ENCODE results near the gene DENND2A.
A peak's percentile ranks its signal among the peaks of the same experiment; 100 is the strongest.
"Not testable (repeated sequence)": the region's sequence is repeated elsewhere in the genome, so short reads cannot be mapped to it uniquely, and the experiment has no call there.

The DENND2A gene

DNA sequence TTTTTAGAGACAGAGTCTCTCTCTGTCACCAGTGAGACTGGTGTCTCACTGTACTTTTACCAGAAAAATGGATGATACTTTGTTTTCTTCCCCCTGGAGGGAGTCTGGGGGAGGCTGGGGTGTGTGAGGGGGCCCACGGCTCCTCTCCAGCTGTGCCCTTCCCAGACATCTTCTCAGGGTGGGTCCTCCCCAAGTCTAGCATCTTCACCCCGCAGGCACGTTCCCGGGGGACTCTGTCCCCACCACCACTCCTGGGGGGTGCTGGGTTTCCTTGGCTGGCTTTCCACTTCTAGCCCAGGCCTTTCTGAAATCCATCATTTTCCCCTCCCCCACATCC is 99.5 kb downstream of the DENND2A start:
- no peak for FAIRE-seq
- no peak for DNase-seq (ENCODE audit: insufficient read length, low spot score)
- TF ChIP-seq PAX5 (IDR thresholded peaks at IDR 0.05; ENCODE audit: insufficient read depth, low read length, severe bottlenecking) (no peak), TAF1 (IDR thresholded peaks at IDR 0.05; ENCODE audit: low read depth, low read length) (no peak)

GRCh38 chr7:140540136-140540777 is 100.4 kb downstream of the DENND2A start:
- FAIRE-seq: no peak
- no peak for TF ChIP-seq SPI1 (IDR thresholded peaks at IDR 0.05; ENCODE audit: low read depth, low read length)
- TF ChIP-seq TAF1 (IDR thresholded peaks at IDR 0.05; ENCODE audit: low read depth, low read length): no peak

GRCh38 chr7:140539461-140539860 is 101.2 kb downstream of the DENND2A start:
- no peak for TF ChIP-seq POLR2A (IDR thresholded peaks at IDR 0.05; ENCODE audit: low read depth, low read length)
- no peak for TF ChIP-seq POU2F2 (IDR thresholded peaks at IDR 0.05; ENCODE audit: low read depth, low read length)
- TF ChIP-seq POLR2AphosphoS5 (IDR thresholded peaks at IDR 0.05; ENCODE audit: low read depth, low read length): no peak
- no peak for TF ChIP-seq PAX5 (IDR thresholded peaks at IDR 0.05; ENCODE audit: insufficient read depth, low read length, severe bottlenecking)
- no peak for TF ChIP-seq TAF1 (IDR thresholded peaks at IDR 0.05; ENCODE audit: low read depth, low read length)
- no peak for TF ChIP-seq SPI1 (IDR thresholded peaks at IDR 0.05; ENCODE audit: low read depth, low read length)
- DNase-seq (ENCODE audit: insufficient read length, low spot score): no peak
- no peak for FAIRE-seq

More at GRCh38 chr7:140540136-140540777, 100.4 kb downstream of the DENND2A start:
- DNase-seq (ENCODE audit: insufficient read length, low spot score): no peak

DNA sequence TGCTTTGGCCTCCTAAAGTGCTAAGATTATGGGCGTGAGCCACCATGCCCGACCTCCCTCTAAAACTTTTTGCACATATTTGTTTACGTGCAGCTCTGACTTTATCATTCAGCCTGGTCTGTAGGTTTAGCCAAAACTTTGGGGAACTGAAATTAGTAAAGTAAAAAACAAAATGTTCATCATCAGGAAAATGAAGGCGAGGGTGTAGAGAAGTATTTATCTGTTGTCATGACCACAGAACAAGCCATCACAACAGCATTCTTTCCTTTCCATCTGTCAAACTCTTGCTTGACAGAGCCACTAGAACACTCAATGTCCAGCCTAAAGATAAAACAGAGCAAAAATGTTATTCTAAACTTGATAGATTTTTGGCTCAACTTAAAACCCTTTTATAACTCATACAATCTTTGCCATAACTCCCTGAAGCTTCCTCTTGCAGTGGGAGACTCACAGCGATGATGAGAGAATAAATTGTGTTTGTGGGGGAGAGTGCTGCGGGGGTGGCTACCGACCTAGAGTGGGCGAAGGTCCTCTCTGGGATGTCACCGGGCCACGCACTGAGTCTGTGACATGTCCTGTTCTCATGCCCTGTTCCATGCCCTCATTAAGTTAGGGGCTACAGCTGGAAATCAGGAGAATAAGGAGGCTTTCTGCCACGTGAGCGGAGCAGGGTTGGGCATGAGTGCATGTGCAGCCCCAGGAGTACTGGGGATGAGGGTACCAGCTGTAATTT is 102.7 kb downstream of the DENND2A start:
- FAIRE-seq (no peak), DNase-seq (ENCODE audit: insufficient read length, low spot score) (no peak)
- TF ChIP-seq SPI1 (IDR thresholded peaks at IDR 0.05; ENCODE audit: low read depth, low read length) (peak; percentile 67), PAX5 (IDR thresholded peaks at IDR 0.05; ENCODE audit: insufficient read depth, low read length, severe bottlenecking) (no peak), POLR2A (IDR thresholded peaks at IDR 0.05; ENCODE audit: low read depth, low read length) (no peak), TAF1 (IDR thresholded peaks at IDR 0.05; ENCODE audit: low read depth, low read length) (no peak)

- TF ChIP-seq PAX5 (IDR thresholded peaks at IDR 0.05; ENCODE audit: insufficient read depth, low read length, severe bottlenecking) (no peak), POLR2A (IDR thresholded peaks at IDR 0.05; ENCODE audit: low read depth, low read length) (no peak), SPI1 (IDR thresholded peaks at IDR 0.05; ENCODE audit: low read depth, low read length) (no peak), POLR2AphosphoS5 (IDR thresholded peaks at IDR 0.05; ENCODE audit: low read depth, low read length) (no peak), POU2F2 (IDR thresholded peaks at IDR 0.05; ENCODE audit: low read depth, low read length) (no peak), TAF1 (IDR thresholded peaks at IDR 0.05; ENCODE audit: low read depth, low read length) (no peak)
- no peak for DNase-seq (ENCODE audit: insufficient read length, low spot score)
- FAIRE-seq: no peak
Observed at GRCh38 chr7:140534743-140535142, 105.9 kb downstream of the DENND2A start.

DNA sequence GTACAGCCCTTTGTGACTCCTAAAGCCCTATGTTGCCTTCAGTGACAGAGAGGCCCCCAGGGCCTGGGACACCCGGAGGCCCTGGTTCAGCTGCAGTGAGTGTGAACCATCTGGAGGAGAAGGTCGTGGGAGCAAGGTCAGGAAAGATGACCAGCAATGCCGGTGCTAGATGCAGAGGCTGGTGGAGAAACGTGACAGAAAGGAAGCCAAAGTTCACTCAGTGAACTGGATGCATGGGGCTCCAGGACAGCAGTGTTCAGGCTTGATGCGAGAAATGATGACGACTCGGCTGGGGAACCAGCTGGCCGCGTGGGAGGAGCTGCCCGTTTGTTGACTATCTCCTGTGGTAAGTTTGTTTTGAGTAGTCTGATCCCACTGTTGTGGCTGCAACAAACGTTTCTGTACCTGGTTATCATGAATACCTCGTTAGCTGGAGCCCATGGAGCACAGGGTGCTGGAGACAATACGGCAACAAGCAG is 107.2 kb downstream of the DENND2A start:
- FAIRE-seq (no peak), DNase-seq (ENCODE audit: insufficient read length, low spot score) (no peak)
- TF ChIP-seq SPI1 (IDR thresholded peaks at IDR 0.05; ENCODE audit: low read depth, low read length) (no peak), TAF1 (IDR thresholded peaks at IDR 0.05; ENCODE audit: low read depth, low read length) (no peak), POLR2AphosphoS5 (IDR thresholded peaks at IDR 0.05; ENCODE audit: low read depth, low read length) (no peak), PAX5 (IDR thresholded peaks at IDR 0.05; ENCODE audit: insufficient read depth, low read length, severe bottlenecking) (no peak), POLR2A (IDR thresholded peaks at IDR 0.05; ENCODE audit: low read depth, low read length) (no peak), POU2F2 (IDR thresholded peaks at IDR 0.05; ENCODE audit: low read depth, low read length) (no peak)

GRCh38 chr7:140529428-140529827 is 111.2 kb downstream of the DENND2A start:
- FAIRE-seq; DNase-seq (ENCODE audit: insufficient read length, low spot score): not testable (repeated sequence)

GRCh38 chr7:140526787-140527664 is 113.6 kb downstream of the DENND2A start:
- FAIRE-seq (no peak), DNase-seq (ENCODE audit: insufficient read length, low spot score) (no peak)
- no peak for TF ChIP-seq TAF1 (IDR thresholded peaks at IDR 0.05; ENCODE audit: low read depth, low read length)
- TF ChIP-seq POLR2A (IDR thresholded peaks at IDR 0.05; ENCODE audit: low read depth, low read length): no peak

- no peak for FAIRE-seq
- no peak for DNase-seq (ENCODE audit: insufficient read length, low spot score)
- no peak for TF ChIP-seq POLR2AphosphoS5 (IDR thresholded peaks at IDR 0.05; ENCODE audit: low read depth, low read length)
- no peak for TF ChIP-seq PAX5 (IDR thresholded peaks at IDR 0.05; ENCODE audit: insufficient read depth, low read length, severe bottlenecking)
Observed at GRCh38 chr7:140526214-140526613, 114.4 kb downstream of the DENND2A start.

DNA sequence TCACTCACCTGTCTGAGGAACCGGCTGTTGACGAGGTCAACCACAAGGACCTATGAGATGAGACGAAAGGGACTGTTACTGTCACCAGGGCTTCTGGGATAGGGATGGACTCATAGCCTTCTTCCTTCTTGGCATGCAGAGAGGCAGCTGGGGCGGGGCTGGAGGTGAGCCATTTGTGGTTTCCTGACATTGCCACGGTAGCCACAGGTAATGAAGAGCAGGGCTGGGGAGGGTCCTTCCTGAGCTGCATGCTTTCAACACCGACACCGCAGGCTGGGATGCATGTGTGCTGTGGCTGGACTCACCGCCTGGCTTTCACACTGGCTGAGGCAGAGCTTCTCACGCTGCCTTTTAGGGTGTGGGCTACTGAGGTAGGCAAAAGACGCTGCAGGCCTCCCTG is 114.9 kb downstream of the DENND2A start:
- no peak for FAIRE-seq

More for the DNA sequence above, 114.9 kb downstream of the DENND2A start:
- DNase-seq (ENCODE audit: insufficient read length, low spot score): no peak
- TF ChIP-seq POLR2A (IDR thresholded peaks at IDR 0.05; ENCODE audit: low read depth, low read length): no peak
- TF ChIP-seq PAX5 (IDR thresholded peaks at IDR 0.05; ENCODE audit: insufficient read depth, low read length, severe bottlenecking): no peak
- no peak for TF ChIP-seq SPI1 (IDR thresholded peaks at IDR 0.05; ENCODE audit: low read depth, low read length)
- no peak for TF ChIP-seq POU2F2 (IDR thresholded peaks at IDR 0.05; ENCODE audit: low read depth, low read length)
- no peak for TF ChIP-seq POLR2AphosphoS5 (IDR thresholded peaks at IDR 0.05; ENCODE audit: low read depth, low read length)
- no peak for TF ChIP-seq TAF1 (IDR thresholded peaks at IDR 0.05; ENCODE audit: low read depth, low read length)
